DMS153 treated with DMSO at 0.1 percent for 48 hours (cell line): ENCODE results near the gene BLVRB.
"Not testable (repeated sequence)": the region's sequence is repeated elsewhere in the genome, so short reads cannot be mapped to it uniquely, and the experiment has no call there.

Source experiments
- DNase-seq: peaks from one replicate; lab custom pipeline; 2025; ENCODE audit not compliant: unreplicated experiment; lab: John Stamatoyannopoulos, UW

The BLVRB gene

GRCh38 chr19:40489882-40490230, 24.3 kb upstream of the BLVRB start:
- DNase-seq, result no peak

- DNase-seq, result no peak
Measured at GRCh38 chr19:40486017-40486416, 20.5 kb upstream of the BLVRB start.

GRCh38 chr19:40475878-40476644, 10.5 kb upstream of the BLVRB start:
- not testable (repeated sequence) for DNase-seq

GRCh38 chr19:40474737-40475136, 9.2 kb upstream of the BLVRB start:
- DNase-seq, result no peak

DNA sequence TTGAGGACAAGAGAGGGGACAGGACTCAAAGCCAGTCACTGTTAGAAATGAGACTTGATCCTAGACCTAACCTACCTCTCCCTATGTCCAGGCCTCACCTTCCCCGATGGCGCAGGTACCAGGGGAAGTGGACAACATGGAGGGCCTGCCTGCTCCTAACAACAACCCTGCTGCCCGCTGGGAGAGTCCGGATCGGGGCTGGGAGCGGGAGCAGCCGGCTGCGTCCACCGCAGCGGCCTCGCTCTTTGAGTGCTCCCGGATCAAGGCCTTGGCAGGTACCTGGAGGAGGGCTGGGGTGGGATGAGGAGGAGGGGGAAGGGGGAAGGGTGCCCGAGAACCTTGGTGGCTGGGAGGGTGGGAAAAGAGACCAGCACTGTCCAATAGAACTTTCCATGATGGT, 7.0 kb upstream of the BLVRB start:
- no peak for DNase-seq

DNA sequence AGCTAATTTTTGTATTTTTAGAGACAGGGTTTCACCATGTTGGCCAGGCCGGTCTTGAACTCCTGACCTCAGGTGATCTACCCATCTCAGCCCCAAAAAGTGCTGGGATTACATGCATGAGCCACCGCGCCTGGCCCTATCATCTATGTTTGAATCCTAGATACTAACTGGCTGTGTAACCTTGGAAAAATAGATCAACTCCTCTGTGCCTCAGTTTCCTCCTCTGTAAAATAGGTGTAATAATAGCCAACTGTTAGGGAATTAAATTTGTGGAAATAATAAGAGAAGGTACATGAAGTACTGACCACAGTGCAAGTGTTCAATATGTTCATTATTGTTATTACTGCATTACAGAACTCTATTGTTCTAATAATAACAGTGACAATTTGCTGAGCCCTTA, 5.6 kb upstream of the BLVRB start:
- DNase-seq, result no peak

- no peak for DNase-seq
Measured at GRCh38 chr19:40469011-40469410, 3.5 kb upstream of the BLVRB start.

DNA sequence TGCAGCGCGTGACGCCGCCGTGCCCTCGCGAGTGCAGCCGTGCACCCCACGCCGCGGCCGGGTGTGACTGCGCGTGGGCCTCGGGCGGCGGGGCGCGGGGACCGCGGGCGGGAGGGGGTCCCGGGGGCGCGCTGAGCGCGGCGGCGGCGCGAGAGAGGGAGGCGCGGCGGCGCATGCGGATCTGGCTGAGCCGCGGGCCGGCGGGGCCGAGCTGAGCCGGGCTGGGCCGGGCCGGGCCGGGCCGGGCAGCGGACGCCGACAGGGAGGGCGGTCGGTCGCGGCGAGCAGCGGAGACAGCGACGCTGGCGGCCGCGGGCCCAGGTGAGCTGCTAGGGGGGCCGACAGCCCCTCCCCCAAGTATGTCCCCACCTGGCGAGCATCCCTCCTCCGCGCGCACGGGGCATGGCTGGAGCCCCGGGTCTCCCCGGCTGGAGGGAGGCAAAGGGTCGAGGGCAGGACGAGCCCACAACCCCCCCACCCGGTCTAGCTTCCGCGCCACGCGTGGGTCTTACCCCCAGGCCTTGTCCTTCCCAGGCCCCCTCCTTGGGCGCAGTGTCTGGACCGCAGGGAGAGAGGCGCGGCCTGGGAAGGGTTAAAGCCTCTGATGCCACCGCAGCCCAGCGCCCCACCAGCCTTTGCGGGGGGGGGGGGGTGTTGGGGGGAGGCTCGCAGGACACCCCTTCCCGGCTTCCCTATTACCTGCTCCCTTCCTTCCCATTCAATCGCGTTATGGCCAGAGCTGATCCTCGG, 1.6 kb upstream of the BLVRB start, which contains the start of gene SPTBN4:
SPTBN4 (plus strand) TSS at position 17 of the 750 bp plus-strand sequence. CDS start 5,621 bp downstream, outside the sequence.
- DNase-seq, result no peak

- no peak for DNase-seq
Measured at GRCh38 chr19:40466219-40466984, 857 bp upstream of the BLVRB start.

DNA sequence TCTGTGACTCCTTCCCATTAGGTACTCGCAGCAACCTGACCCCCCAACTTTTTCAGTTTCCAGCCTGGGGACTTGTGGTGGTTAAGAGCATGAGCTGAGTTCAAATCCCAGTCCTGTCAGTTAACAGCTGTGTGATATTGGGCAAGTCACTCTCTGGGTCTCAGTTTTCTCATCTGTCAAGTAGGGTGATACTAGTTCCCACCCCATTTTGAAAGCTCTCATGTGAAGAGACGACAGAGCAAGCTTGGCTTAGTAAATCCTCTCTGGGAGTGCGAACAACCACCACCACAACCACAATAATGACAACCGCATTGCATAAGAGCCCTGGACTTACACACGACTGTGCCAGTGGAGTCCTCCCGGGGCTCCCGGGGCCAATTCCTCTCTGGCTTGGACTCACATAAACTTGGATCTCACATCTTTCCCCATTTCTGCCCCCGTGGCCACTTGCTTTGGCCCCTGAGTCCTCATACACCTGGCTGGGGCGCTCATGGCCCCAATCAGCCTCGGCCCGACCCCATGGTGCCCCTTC, 454 bp downstream of the BLVRB start:
- peak; percentile 22 for DNase-seq

DNA sequence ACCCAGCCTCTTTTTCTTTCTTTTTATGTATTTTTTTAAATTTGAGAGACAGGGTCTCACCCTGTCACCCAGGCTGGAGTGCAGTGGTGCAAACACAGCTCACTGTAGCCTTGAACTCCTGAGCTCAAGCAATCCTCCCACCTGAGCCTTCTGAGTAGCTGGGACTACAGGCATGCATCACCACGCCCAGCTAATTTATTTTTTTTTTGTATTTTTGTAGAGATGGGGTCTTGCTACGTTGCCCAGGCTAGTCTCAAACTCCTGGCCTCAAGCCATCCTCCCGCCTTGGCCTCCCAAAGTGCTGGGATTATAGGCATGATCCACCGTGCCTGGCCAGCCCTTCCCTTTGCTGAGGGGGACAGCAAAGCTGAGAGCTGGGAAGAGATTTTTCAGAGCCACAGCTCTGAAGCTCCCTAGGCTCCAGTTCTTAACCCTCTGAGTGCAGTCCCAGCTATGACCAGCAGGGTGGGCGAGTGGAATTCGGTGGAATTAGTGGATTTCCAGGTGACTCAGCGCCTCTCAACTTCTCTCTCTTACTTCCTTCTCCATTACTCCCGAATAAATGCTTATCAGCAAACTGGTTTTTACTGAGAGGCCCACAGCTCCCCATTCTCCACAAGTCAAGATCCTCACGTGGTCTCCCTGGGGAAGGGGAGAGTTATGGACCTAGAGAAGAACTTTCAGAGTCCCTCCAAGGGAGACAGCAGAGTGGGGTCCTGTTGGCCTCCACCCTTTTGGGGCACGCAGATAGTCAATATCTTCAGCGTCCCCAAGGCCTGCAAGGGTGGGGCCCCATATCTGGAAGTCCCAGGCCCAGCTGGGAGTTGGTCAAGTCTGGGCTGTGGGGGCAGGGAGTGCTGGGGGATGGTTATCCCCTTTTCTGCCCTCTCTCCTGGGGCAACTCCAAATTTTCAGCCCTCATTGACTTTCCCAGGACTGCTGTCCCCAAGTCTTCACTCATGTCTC, 1.2 kb downstream of the BLVRB start:
- peak; percentile 58 for DNase-seq

DNA sequence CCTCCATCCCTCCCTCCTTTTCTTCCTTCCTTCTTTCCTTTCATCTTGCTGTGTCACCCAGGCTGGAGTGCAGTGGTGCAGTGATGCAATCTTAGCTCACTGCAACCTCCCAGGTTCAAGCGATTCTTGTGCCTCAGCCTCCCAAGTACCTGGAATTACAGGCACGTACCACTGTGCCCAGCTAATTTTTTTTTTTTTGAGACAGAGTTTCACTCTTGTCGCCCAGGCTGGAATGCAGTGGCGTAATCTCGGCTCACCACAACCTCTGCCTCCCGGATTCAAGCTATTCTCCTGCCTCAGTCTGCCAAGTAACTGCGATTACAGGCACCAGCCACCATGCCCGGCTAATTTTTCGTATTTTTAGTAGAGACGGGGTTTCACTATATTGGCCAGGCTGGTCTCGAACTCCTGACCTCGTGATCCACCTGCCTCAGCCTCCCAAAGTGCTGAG, 1.9 kb downstream of the BLVRB start:
- not testable (repeated sequence) for DNase-seq

- DNase-seq, result no peak
Measured at GRCh38 chr19:40461669-40462221, 3.8 kb downstream of the BLVRB start.

GRCh38 chr19:40460185-40460584, 5.4 kb downstream of the BLVRB start:
- DNase-seq, result no peak

- DNase-seq, result no peak
Measured at GRCh38 chr19:40458597-40458974, 7.0 kb downstream of the BLVRB start.

DNA sequence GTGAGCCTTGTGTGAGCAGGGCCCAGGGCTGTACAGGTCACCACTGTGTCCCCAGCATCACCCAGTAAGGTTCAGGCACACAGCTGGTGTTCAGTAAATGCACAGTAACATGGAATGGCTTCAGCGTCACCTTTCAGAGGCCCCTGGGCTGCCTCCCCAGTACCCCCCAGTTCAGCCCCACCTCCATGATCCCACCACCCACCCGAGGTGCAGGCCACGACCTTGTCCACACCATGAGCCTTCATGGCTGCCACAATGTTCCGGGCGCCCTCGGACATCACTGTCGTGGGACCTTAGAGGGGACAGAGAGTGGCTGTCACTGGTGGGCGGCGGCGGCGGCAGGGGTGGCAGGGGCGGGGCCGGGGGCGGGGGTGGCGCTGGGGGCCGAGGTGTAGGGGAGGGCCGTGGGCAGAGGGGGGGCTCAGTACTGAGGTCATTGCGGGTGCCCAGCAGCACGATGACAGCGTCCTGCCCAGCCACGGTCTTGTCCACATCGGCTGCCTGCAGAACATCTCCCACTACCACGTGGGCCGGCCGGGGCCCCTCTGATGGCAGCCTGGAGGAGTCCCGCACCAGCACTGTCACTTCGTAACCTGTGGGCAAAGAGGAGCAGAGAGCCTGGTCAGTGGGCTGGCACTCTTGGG, 7.5 kb downstream of the BLVRB start:
- no peak for DNase-seq

- no peak for DNase-seq
Measured at GRCh38 chr19:40457048-40457447, 8.5 kb downstream of the BLVRB start.

DNA sequence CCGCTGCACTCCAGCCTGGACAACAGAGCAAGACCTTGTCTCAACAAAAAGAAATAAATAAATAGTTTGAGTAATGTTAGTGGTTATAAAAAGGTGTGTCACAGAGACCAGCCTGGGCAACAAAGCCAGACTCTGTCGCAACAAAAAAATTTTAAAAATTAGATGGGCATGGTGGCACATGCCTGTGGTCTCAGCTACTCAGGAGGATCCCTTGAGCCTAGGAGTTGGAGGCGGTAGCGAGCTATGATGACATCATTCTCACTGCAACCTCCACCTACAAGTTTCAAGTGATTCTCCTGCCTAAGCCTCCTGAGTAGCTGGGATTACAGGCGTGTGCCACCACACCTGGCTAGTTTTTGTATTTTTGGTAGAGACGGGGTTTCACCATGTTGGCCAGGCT, 11.6 kb downstream of the BLVRB start:
- not testable (repeated sequence) for DNase-seq

- no peak for DNase-seq
Measured at GRCh38 chr19:40453151-40453735, 12.3 kb downstream of the BLVRB start.
